ENCODE results near the gene OR5H6. TPM values are rescaled to one million over a fixed set of nuclear protein-coding genes. Genes with fewer than 3 reads are reported as not detected.

OR5H6 gene
- total RNA-seq, 1 donor from 2014 or later = not detected

GRCh38 chr3:98272126-98272525, 8.1 kb downstream of the OR5H6 start:
- no peak overlapping the region for H3K4me3 Mint-ChIP-seq (ENCODE audit: unreplicated experiment)
- H3K4me1 ChIP-seq (ENCODE audit: insufficient read depth, low read length) = no peaks in the 10 kb centered on the region
- no peak overlapping the region for H3K9ac ChIP-seq (ENCODE audit: low read length)
- H3K9me3 ChIP-seq (ENCODE audit: insufficient read depth, low read depth, low read length) = peaks cover 7% of the 10 kb centered on the region
- no peak overlapping the region for H3K27ac Mint-ChIP-seq (ENCODE audit: unreplicated experiment)
- no peaks in the 10 kb centered on the region for H3K36me3 ChIP-seq (ENCODE audit: insufficient read depth, low read length)
- no peaks in the 10 kb centered on the region for H3K27me3 Mint-ChIP-seq (ENCODE audit: low read depth, unreplicated experiment)
- no peak for FAIRE-seq
- no peak for TF ChIP-seq CTCF (IDR thresholded peaks at IDR 0.05; ENCODE audit: insufficient read depth, low read depth, low read length)
- H3K79me2 ChIP-seq (ENCODE audit: insufficient read depth, low read length) = no peaks in the 10 kb centered on the region
- no peak overlapping the region for H3K27ac ChIP-seq (ENCODE audit: low read depth, low read length)
- H3K4me2 ChIP-seq (ENCODE audit: low read length) = no peak overlapping the region
- no peaks in the 10 kb centered on the region for H4K20me1 ChIP-seq (ENCODE audit: insufficient read depth, low read length)
- peaks cover 8% of the 10 kb centered on the region for H3K9me3 Mint-ChIP-seq (ENCODE audit: unreplicated experiment)
- no peaks in the 10 kb centered on the region for H3K4me1 Mint-ChIP-seq (ENCODE audit: low read depth, unreplicated experiment)
- H2AFZ ChIP-seq (ENCODE audit: low read depth, low read length) = no peak overlapping the region
- no peak overlapping the region for H3K4me3 ChIP-seq (ENCODE audit: insufficient read depth, low read depth, low read length)
- no peaks in the 10 kb centered on the region for H3K27me3 ChIP-seq (ENCODE audit: insufficient read depth, low read length)
- DNase-seq (ENCODE audit: low read depth) = no peak
- H3K36me3 Mint-ChIP-seq (ENCODE audit: low read depth, unreplicated experiment) = no peaks in the 10 kb centered on the region

- Mint-ChIP-seq H3K27ac (ENCODE audit: unreplicated experiment) (no peak overlapping the region), H3K27me3 (ENCODE audit: low read depth, unreplicated experiment) (no peaks in the 10 kb centered on the region), H3K4me3 (ENCODE audit: unreplicated experiment) (no peak overlapping the region), H3K4me1 (ENCODE audit: low read depth, unreplicated experiment) (no peaks in the 10 kb centered on the region), H3K9me3 (ENCODE audit: unreplicated experiment) (peaks cover 8% of the 10 kb centered on the region), H3K36me3 (ENCODE audit: low read depth, unreplicated experiment) (no peaks in the 10 kb centered on the region)
- Histone ChIP-seq H3K27ac (ENCODE audit: low read depth, low read length) (no peak overlapping the region), H4K20me1 (ENCODE audit: insufficient read depth, low read length) (no peaks in the 10 kb centered on the region), H3K4me3 (ENCODE audit: insufficient read depth, low read depth, low read length) (no peak overlapping the region), H3K9me3 (ENCODE audit: insufficient read depth, low read depth, low read length) (peaks cover 7% of the 10 kb centered on the region), H3K27me3 (ENCODE audit: insufficient read depth, low read length) (no peaks in the 10 kb centered on the region), H2AFZ (ENCODE audit: low read depth, low read length) (no peak overlapping the region), H3K9ac (ENCODE audit: low read length) (no peak overlapping the region), H3K4me2 (ENCODE audit: low read length) (no peak overlapping the region), H3K4me1 (ENCODE audit: insufficient read depth, low read length) (no peaks in the 10 kb centered on the region), H3K79me2 (ENCODE audit: insufficient read depth, low read length) (no peaks in the 10 kb centered on the region), H3K36me3 (ENCODE audit: insufficient read depth, low read length) (no peaks in the 10 kb centered on the region)
- no peak for DNase-seq (ENCODE audit: low read depth)
- FAIRE-seq = no peak
- TF ChIP-seq EZH2 (IDR thresholded peaks at IDR 0.05; ENCODE audit: insufficient read depth, low read length) (no peak), CTCF (IDR thresholded peaks at IDR 0.05; ENCODE audit: insufficient read depth, low read depth, low read length) (no peak)
Measured at GRCh38 chr3:98274914-98275313, 10.9 kb downstream of the OR5H6 start.

GRCh38 chr3:98282205-98282604, 18.2 kb downstream of the OR5H6 start, which contains the start of gene OR5H2:
Gene OR5H2, plus strand, starts transcription at chr3:98282505. Its CDS starts 398 bp downstream, at chr3:98282903.
- H3K36me3 ChIP-seq (ENCODE audit: insufficient read depth, low read length) = no peaks in the 10 kb centered on the region
- FAIRE-seq (no peak), DNase-seq (ENCODE audit: low read depth) (no peak)
- no peaks in the 10 kb centered on the region for H3K9me3 Mint-ChIP-seq (ENCODE audit: unreplicated experiment)
- H3K9me3 ChIP-seq (ENCODE audit: insufficient read depth, low read depth, low read length) = no peaks in the 10 kb centered on the region
- no peak within 1 kb of the TSS for H3K4me3 Mint-ChIP-seq (ENCODE audit: unreplicated experiment)
- no peak within 1 kb of the TSS for H3K4me3 ChIP-seq (ENCODE audit: insufficient read depth, low read depth, low read length)
- no peaks in the 10 kb centered on the region for H3K4me1 Mint-ChIP-seq (ENCODE audit: low read depth, unreplicated experiment)
- H3K27ac ChIP-seq (ENCODE audit: low read depth, low read length) = no peak within 1 kb of the TSS
- no peak for TF ChIP-seq EZH2 (IDR thresholded peaks at IDR 0.05; ENCODE audit: insufficient read depth, low read length)
- no peak for TF ChIP-seq CTCF (IDR thresholded peaks at IDR 0.05; ENCODE audit: insufficient read depth, low read depth, low read length)
- H3K79me2 ChIP-seq (ENCODE audit: insufficient read depth, low read length) = no peaks in the 10 kb centered on the region
- H2AFZ ChIP-seq (ENCODE audit: low read depth, low read length) = no peak within 1 kb of the TSS
- H3K9ac ChIP-seq (ENCODE audit: low read length) = no peak within 1 kb of the TSS
- H3K27me3 Mint-ChIP-seq (ENCODE audit: low read depth, unreplicated experiment) = no peaks in the 10 kb centered on the region
- H4K20me1 ChIP-seq (ENCODE audit: insufficient read depth, low read length) = no peaks in the 10 kb centered on the region
- H3K36me3 Mint-ChIP-seq (ENCODE audit: low read depth, unreplicated experiment) = no peaks in the 10 kb centered on the region
- H3K4me2 ChIP-seq (ENCODE audit: low read length) = no peak within 1 kb of the TSS
- H3K4me1 ChIP-seq (ENCODE audit: insufficient read depth, low read length) = no peaks in the 10 kb centered on the region
- no peak within 1 kb of the TSS for H3K27ac Mint-ChIP-seq (ENCODE audit: unreplicated experiment)
- H3K27me3 ChIP-seq (ENCODE audit: insufficient read depth, low read length) = no peaks in the 10 kb centered on the region

All from astrocyte (in vitro differentiated cells and primary cell).